NCI-H774 (cell line): ENCODE data around the gene FOXP2.
"Not testable (repeated sequence)": the region's sequence is repeated elsewhere in the genome, so short reads cannot be mapped to it uniquely, and the experiment has no call there.

Experiments
- DNase-seq: peaks from one replicate; lab custom pipeline; 2025; lab: John Stamatoyannopoulos, UW

Gene FOXP2

DNA sequence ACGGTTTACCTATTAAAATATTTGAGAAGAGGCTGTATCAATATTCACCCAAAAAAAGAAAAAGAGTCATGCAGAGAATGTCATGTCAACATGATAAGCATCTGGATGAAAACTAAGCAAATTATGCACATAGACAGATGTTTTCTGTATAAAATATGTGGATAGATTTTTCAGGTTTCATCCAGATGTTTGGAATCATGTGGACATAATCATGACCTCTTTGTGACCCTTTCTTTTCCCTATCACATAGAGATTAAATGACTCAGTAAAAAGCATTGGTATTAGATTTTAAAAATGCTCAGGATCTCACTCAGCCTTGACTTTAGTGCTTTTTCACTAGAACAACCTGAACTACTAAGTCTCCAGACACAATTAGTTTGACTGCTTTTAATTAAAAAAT lies 90.0 kb downstream of the FOXP2 start:
- DNase-seq, result no peak

DNA sequence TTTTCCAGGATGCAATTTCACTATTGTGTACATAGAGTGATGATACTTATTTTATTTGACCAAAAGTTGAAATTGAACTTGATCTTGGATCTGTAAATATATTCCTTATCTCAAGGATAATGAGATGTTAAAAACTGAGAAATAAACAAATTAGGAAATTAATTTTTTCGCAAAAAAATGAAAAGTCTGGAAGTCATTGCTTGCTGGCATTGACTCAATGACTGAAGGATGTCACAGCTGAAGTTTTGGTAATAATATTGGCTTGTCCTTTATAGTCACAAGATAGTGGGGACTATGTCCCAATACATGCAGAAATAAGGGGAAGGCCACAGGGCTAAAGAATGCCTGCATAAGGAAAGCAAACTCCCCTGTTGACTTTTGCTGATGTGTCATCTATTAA lies 92.8 kb downstream of the FOXP2 start:
- no peak for DNase-seq

DNA sequence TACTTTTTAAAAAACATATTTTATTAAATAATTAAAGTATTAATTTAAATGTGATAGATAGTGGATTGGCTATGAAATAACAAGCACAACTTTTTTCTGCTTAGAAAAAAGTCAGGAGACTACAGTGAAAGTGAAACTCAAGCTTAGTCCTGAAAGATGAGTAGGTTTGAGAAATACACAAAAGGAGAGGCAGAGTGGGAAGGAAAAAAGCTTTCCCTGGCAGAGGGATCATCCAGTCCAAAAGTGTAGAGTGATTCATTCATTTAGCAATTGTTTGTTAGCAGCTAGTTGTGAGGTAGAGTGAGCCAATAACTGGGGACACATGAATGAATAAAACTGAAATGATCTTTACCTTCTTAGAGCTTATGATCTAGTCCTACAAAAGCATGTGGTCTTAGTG lies 93.5 kb downstream of the FOXP2 start:
- no peak for DNase-seq

- not testable (repeated sequence) for DNase-seq
These were observed 96.2 kb downstream of the FOXP2 start for GRCh38 chr7:114510824-114511223.

GRCh38 chr7:114519240-114519639 lies 104.6 kb downstream of the FOXP2 start:
- DNase-seq, result no peak

GRCh38 chr7:114522081-114522480 lies 107.5 kb downstream of the FOXP2 start:
- DNase-seq, result no peak

GRCh38 chr7:114527589-114527988 lies 113.0 kb downstream of the FOXP2 start:
- no peak for DNase-seq

DNA sequence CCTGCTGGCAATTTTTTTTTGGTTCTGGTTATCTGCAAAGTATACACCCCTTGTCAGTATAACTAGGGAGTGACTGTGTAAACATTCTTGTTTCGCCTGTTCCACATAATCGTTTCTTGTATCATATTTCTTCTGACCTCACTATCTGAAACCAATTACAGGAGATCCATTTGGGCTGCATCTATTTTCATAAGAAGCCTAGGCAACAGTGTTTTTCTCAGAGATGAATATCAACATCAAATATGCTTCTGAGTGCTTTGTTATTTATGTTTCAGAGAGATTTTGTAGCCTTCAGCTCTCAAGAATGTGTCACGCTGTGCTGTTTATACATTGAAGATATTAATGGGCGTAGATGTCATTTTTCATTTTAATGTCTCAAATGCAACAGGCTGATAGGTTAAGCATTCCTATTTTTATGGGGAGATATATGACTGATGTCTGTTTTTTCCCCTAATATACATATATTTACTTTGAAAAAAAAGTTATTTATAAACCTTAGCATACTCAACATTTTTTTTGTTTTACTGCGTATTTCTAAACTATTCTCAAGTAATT lies 115.5 kb downstream of the FOXP2 start:
- DNase-seq, result no peak

DNA sequence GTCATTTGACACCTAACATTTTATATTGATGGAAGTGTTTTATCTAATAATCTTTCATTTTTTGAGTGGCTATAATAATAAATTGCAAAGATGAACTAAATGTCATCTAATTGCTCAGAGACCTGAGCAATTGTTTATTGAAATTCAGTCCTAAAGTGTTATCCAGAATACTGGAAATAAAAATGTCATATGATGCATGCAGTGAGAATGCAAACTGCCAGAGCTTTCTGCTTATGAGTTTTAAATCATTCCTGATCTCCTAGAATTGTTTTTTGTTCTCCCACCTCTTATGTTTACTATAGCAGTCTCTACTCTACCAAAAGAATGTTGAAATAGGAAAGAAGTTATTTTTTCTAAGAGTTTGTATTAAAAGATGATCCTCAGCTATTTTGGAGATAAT lies 116.7 kb downstream of the FOXP2 start:
- no peak for DNase-seq

DNA sequence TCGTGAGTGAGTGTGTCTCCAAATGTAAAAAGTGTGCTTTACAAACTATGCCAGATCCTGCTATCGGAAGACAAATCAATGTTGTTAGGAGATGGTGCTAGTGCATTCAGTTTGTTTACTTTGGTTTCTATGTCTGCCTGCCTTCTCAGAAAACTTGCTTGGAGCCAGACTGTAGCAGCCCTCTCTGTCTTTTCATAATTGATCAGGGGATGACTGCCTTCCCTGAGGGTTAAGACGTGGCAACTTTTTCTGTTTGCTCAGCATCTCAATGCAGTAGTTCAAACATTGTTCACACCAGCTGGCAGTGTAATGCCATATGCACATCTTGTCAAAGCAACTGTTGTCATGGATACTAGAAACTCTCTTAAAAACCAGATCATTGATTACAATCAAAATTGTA lies 118.5 kb downstream of the FOXP2 start:
- peak; percentile 34 for DNase-seq

DNA sequence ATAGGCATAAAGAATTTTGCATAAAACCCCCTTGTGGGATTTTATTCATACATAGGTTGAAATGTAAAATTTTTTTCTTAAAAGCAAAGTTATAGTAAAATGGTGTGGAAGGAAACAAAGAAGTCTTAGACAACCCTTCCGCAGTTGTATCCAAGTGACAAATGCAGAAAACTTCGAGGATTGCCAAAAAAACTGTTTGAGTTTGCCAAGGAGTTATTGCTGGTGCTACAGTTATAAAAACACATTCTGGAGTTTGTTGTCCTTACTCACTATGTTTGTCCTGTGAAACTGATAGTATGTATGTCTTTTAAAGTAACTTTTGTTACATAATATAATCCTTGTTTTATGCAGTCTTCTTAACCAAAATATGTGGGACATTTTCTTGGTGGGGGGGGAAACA lies 120.3 kb downstream of the FOXP2 start:
- DNase-seq, result no peak

DNA sequence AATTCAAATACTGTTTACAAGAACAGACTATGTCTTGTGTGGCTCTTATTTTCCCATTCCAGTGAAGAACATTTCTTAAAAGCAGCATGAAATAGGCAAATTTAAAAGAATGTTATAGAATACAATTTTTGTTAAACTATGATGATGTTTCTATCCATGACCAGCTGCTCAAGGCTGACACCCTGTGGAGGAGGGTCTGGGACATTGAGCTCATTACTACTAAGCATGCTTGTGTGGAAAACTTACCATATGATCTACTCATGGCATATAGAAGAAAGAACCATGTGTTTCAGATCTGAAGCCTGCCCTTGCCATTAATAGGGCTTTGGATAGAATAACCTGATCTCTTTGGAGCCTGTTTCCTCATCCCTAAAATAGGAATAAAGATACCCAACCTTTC lies 125.0 kb downstream of the FOXP2 start:
- no peak for DNase-seq

DNA sequence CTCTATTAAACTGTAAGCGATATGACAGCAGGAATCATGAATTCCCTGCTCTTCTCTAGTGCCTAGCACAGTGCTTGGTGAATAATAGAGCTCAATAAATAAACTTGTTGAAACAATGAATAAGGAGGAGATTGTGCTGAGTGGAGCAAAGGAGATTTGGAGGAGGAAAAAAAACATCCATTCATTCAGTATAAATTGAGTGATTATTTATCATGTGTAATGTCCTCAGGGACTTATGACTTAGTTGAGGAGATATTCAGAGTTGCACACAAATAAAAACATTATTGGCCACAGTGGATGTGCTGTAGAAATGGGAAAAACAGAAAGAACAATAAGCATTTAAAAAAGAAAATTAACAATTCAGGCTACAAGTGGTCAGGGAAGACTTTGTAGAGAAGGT lies 125.7 kb downstream of the FOXP2 start:
- no peak for DNase-seq

- DNase-seq, result not testable (repeated sequence)
These were observed 132.7 kb downstream of the FOXP2 start for GRCh38 chr7:114547346-114547745.

DNA sequence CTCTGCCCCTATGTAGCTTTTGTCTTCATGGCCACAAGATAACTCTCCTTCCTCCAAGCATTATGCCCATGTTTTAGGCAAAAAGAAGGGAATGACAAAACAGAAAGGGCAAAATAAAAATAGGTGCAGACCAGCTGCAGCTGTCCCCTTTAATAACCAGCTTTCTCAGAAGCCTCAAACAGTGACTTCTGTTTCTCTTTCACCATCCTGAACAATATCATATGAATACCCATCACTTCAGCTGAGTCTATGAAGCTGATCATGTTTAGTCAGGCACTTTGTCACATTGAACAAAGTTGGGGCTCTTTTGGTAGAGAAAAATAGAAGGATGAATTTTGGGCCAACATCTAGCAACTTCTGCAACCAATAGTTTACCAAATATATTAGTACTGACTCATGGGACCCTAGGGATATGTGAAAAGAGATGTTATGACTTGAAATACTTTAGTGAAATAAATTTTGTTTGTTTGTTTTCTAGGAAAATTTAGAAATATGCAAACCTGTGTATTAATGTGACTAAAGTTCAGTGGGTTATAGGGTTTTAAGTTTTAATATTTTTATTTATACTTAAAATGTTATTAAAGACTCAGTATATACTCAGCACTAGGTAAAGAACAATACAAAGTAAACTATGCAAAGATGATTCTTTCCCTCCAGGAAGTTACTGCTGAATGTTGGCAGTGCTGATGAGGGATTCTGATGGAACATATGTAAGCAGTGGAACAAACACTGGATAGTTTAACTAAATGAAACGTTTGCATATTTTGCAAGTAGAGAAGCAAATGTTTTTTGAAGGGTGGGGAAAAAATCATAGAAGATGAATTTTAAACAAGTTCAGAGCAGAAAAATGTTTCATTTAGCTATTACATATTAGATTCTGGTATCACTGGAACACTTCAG lies 133.7 kb downstream of the FOXP2 start:
- no peak for DNase-seq

DNA sequence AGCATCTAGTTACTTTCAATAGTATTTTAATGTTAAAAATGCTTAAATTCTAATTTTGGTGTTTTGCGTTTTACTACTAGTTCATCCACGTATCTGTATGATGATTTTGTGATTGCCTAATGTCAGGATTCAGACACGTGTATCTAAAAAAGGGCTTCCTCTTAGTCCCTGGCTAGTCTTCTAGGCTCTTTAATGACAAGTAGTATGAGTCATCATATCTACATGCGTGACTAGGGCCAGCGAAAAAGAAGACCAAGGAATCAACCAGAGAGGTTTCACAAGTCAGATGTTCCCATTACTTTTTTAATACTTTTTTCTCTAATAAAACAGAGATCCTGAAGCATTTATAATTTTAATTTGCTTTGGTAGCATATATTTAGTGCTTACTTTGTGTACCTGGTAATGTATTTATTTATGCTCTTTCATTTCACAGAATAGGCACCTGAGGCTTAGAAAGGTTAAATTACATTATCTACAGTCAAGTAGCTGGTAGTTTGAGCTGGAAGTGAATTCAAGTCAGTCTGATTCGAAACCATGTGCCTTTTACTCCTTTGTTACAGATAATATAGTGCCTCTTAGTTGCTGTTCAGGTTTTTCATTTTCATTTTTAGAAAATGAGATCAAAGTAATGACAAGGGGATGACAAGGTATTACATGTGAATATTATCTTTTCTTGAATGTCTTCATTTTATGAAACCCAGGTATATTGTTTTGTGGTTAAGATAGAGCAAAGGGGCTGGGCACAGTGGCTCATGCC lies 140.3 kb downstream of the FOXP2 start:
- no peak for DNase-seq

GRCh38 chr7:114567416-114567815 lies 152.8 kb downstream of the FOXP2 start:
- DNase-seq, result no peak

- DNase-seq, result no peak
These were observed 154.6 kb downstream of the FOXP2 start for GRCh38 chr7:114569220-114569619.

DNA sequence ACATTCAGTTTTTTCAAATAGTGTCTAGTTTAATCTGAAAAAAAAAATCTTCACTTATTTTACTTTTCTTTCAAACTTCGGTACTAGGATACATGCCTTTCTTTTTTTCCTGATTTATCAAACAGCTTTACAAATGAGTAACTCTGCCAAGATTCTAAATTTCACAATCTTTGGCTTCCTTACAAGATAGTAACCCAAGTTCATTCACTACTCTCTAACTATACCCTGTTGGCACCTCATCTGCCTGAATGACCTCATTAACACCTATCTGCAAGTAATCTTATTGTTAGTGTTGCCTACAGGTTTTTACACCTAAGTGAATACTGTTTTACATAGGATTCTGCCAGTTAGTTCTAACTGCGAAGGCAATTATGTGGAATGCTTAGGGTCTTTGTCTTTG lies 159.8 kb downstream of the FOXP2 start:
- no peak for DNase-seq

- no peak for DNase-seq
These were observed 160.5 kb downstream of the FOXP2 start for GRCh38 chr7:114575098-114575497.

- DNase-seq, result not testable (repeated sequence)
These were observed 166.3 kb downstream of the FOXP2 start for GRCh38 chr7:114580963-114581362.

DNA sequence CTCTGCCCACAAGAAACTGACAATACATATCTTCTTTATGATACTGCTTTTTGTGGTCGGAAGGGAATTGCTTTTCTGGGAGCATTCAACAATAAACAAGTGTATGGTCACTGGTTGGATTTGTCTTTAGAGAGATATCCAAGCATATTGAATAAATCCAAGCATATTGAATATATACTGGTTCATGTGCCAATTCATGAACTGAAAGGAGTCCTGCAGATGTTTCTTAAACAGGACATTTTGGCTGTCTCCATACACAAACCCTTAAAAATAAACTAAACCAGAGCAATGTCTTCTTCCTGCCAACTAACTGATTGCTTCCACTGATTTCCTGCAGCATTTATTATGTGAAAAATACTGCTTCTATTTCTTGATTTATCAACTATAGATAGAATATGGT lies 173.9 kb downstream of the FOXP2 start:
- DNase-seq, result no peak

GRCh38 chr7:114589436-114589835 lies 174.8 kb downstream of the FOXP2 start:
- DNase-seq, result no peak
